ENCODE data around the gene RNF126.

RNF126 gene

GRCh38 chr19:661427-662196 is 1.4 kb downstream of the RNF126 start:
- DNase-seq, result peak; percentile 16

- DNase-seq, result no peak
Observed at GRCh38 chr19:660793-661426, 2.1 kb downstream of the RNF126 start.

DNA sequence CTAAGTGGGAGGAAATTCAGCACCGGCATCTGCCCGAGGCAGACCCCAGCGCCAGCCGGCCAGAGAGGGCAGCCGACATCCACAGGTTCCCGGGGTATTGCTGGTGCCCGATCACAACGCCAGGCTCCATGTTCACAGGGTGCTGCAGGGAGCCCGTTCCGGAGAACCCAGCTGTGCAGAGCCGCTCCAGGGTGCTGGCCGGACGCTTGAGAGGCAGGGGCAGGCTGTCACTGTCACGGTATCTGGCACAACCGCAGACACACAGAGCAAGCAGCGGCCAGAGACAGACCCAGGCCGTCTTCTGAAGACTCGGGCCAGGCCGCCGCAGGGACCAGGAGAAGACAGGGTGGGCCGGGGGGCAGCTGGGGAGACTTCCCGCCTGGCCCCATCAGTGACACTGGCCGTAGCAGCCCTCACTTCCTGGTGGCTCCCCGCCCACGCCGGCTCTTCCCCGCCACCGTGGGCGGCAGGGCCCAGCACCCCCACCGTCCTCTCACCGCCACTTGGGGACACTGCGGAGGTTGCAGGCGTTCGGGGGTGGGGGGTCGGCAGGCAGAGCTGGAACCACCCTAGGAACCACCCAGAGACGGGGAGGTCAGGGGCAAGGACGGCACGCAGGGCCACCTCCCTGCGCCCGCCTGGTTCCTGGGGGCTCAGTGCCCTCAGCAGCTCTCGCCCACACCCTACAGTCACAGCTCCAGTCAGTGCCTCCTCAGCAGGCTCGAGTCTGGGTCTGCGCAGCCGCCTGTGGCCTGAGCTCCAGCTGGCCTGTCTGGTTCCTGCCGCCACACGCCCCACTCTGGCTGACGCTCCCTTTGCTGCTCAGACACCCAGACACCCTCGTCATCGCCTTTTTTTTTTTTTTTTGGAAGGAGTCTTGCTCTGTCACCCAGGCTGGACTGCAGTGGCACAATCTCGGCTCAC is 3.8 kb downstream of the RNF126 start:
- no peak for DNase-seq

DNA sequence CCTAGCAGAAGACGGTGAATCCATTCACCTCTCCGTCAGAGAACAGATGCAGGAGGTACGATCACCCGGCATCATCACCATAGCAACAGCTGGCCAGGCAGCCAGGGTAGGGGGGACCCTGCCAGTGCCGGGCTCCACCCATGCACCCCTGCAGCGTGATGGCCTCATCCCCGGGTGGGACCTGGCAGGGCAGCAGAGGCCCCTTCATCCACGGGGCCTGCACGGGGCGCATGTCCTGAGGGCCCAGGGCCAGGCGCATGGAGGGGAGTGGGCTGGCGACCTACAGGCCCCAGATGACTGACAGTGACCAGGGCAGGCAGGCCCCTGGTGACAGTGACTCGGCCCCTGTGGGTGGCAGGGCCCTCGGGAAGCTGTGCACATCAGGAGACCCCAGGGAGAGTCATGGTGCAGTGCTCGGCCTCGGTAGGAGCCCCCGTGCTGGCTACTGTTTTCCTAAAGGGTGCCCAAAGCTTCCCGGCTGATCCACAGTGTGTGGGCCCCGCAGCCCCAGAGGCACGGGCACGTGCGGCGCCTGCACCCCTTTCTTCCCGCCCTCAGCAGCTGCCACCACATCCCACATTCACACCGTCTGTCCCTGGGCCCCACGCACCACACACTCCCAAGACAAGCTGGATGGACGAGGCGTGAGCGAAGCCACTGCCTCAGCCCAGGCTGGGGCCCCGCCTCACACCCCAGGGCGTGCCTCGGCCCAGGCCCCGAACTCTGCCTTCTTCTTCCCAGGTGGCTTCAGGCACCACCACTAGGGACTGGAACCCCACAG is 4.8 kb downstream of the RNF126 start:
- DNase-seq, result no peak

DNA sequence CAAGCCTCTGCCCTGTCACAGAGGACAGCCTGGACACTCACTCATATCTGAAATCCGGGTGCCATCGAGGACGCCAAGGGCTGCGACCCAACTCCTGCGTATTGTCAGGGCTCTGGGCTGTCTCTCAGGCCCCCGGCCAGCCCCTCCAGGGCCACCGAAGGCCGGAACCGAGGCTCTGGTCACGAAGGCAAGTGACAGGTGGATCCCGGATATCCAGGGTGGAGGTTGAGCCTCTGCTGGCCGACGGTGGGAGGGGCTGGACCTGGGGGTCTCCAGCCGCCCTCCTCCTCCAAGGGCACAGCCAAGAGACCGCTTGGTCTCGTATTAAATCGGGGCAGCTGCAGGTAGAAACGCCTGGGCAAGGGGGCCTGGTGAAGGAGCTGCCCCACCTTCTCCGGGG is 5.4 kb downstream of the RNF126 start:
- no peak for DNase-seq

GRCh38 chr19:656751-657559 is 6.1 kb downstream of the RNF126 start:
- no peak for DNase-seq

DNA sequence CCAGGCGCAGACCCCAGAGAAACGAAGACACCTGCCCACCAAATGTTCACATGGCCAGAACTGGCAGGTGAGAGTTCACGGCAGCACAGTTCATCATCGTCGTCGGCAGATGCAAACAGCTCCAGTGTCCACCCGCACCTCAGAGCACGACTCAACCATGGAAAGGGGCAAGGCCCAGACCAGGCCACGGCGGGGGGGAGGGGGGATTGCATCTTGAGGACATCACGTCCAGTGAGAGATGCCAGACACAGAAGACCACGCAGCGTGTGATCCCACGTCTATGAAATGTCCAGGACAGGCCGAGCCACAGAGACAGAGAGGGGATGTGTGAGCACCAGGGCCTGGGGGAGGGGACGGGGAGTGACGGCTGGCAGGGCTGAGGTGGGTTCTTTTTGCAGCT is 7.3 kb downstream of the RNF126 start:
- no peak for DNase-seq

- DNase-seq, result no peak
Observed at GRCh38 chr19:653425-653824, 9.6 kb downstream of the RNF126 start.

DNA sequence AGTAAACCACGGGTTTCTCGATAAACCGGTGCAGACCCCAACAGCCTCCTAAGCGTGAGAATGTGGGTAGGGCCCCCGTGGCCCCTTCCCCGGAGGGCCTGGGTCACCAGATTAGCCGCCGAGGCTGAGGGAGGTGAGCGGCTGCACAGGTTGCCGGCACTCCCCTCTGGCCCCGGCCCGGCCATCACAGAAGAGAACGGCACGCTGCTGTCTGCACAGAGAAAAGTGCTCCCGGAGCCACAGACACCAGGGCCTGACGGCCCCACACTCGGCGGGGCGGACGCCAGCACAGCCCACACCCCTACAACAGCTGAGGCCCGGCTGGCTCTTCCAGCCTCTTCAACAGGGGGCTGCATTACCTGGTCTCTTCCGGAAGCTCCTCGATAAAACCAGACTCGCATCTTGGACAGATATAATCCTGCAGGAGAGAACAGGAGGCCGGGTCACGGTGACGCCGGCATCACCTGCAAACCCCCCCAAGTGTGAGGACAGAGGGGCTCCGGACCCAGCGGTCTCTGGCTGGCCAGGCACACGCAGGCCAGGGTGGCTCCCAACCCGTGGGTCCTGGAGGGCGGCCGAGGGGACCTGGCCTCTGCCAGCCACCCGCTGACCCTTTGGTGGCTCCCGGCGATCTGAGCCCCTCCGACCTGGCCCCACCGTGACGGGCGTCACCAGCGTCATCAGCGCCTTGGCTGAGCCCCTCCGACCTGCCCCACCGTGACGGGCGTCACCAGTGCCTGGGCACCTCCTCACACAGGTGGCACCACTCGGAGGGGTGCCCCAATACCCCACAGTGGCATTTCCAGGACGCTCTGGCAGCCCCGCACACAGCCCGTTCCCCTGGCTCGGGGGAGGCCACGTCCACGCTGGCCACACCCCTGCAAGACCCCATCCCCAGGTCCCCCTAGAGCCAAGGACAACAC is 10.3 kb downstream of the RNF126 start:
- no peak for DNase-seq

DNA sequence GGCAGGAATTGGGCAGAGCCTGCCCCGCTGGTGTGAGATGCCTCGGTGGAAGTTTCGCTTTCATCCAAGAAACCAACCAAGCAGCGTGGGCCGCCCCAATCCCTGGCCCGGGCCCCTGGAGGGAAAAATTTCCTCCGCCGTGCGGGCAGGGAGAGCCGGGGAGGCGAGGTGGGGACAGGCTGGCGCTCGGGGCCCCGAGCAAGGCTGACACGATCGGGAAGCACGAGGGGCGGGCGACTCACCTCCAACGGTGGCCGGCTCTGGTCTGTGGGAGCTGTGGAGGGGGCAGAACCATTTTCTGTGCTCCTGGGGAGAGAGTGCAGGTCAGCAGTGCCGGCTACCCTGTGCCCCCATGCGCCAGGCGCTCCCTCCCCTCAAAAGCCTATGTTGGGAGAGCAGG is 11.0 kb downstream of the RNF126 start:
- DNase-seq, result no peak

DNA sequence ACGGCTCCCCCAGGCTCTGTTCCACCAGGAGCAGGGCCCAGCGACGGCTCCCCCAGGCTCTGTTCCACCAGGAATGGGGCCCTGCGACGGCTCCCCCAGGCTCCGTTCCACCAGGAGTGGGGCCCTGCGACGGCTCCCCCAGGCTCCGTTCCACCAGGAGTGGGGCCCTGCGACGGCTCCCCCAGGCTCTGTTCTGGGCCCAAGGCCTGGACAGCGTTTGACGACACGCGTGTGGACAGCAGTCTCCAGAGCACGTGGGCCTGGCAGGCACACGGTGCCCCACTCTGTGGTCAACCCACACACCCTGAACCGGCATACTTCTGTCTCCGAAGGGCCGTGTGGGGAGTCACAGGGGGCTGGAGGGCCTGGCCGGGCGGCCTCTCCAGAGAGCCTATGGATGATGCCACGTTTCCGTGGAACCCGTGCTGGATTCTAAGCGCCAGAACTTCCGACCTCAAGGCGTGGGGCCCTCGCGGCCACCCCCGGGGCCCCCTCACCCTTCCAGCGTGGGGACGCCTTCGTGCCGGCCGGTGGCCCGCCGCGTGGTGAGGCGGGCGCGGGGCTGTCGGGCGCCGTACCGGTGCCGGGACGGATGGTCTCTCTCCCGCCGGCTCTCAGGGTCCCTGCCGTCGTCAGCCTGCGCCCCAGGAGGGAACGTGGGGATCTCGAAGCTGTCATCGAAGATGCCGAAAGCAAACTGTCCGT is 11.7 kb downstream of the RNF126 start:
- DNase-seq, result no peak

DNA sequence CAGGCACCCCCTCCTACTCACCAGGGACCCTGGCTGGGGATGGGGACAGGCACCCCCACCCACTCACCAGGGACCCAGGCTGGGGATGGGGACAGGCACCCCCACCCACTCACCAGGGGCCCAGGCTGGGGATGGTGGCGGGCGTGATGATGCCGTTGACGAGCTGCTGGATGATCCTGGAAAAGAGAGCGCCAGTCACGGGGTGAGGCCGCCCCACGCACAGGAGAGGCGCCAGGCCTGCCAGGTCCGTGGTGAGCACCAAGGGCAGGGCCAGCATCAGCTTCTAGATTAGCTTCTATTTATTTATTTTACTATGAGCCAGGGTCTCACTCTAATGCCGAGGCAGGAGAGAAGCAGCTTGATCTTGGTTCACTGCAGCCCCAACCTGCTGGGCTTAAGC is 12.9 kb downstream of the RNF126 start:
- no peak for DNase-seq

DNA sequence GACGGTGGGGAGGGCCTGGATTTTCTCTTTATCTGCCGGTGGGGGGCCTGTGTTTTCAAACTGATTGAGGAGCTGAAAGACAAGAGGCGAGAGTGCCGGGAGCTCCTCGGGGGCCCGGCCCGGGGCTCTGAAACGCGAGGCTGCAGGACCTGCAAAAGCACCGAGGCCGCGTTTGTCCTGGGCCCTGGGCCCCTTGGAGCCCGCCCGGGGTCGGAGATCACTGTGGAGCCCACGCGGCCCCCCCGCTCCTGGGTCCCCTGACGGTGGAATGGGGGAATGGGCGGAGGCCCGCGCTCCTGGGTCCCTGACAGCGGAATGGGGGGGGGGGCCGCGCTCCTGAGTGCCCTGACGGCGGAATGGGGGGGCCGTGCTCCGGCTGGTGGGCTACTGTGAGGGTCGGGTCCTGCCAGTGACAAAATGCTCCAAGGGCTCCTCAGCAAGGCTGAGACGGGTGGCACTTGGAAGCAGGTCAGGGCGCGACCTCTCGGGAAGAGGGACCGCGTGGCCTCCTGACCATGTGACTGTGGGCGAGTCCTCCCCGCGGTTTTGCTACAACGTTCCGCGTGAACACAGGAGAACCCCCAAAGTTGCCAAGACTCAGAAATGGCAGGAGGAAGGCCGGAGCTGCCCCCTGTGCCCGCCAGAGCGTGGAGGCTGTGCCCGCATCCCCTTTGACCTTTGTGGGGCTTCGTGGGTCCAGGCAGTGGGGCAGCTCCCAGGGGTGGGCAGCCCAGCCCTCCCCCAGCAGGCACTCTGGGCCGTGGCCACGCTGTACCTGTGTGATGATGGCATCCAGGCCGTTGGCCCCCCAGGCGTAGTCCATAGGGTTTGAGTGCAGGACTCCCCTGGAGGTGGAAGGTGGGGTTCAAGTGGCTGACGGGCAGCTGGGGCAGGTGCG is 13.9 kb downstream of the RNF126 start:
- DNase-seq, result no peak

DNA sequence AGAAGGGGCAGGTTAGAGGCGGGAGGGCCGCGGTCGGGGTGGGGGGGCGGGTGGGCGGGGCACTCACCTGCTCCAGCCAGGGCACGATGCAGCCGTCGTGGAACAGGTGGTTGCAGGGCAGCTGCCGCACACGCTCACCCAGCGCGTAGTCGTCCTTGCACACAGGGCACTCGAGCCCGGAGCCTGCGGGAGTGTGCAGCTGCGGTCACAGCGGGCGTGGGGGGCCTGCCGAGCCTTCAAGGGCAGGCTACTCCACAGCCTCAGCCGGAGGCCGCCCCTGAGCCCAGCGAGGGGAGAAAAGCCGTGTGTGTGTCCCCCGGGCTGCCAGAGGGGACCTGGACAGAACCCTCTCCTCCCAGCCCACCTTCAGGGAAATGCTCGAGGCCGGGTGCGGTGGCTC is 14.7 kb downstream of the RNF126 start:
- no peak for DNase-seq

- DNase-seq, result no peak
Observed at GRCh38 chr19:647566-648284, 15.3 kb downstream of the RNF126 start.

GRCh38 chr19:646779-647565 is 16.0 kb downstream of the RNF126 start:
- no peak for DNase-seq
